Kidney (tissue), 14 donors: Measurements from ENCODE around the gene VPS35L. TPM values are rescaled to one million over a fixed set of nuclear protein-coding genes. Genes with fewer than 3 reads are reported as not detected.

Experiments
- DNase-seq, 5 donors: peaks; one replicate each; pipeline ENCODE4 v3.0.0-alpha.2; 2013 to 2020
- FAIRE-seq: peaks from 2 replicates; lab custom pipeline; 2012; peaks lifted over from hg19 to GRCh38; lab: Jason Lieb, UNC
- H3K27ac ChIP-seq, 2 donors: one replicate each; pipeline ENCODE4 v1.7.0; 2013; ENCODE audit warnings: low read depth in 2 of 2, low read length in 2 of 2, inconsistent platforms in 1 of 2
- H3K27me3 ChIP-seq: one replicate; pipeline ENCODE4 v1.7.1; 2013; ENCODE audit warnings: low read length, inconsistent platforms; ENCODE audit not compliant: control insufficient read depth, insufficient read depth
- H3K36me3 ChIP-seq, 3 donors: one replicate each; pipeline versions ENCODE4 v1.7.0 to v1.7.1; 2013; ENCODE audit warnings: low read length in 3 of 3, control low read depth in 1 of 3, inconsistent platforms in 1 of 3; ENCODE audit not compliant: insufficient read depth in 3 of 3, control insufficient read depth in 2 of 3
- H3K4me1 ChIP-seq, 3 donors: one replicate each; pipeline versions ENCODE4 v1.7.0 to v1.7.1; 2013; ENCODE audit warnings: low read length in 3 of 3, inconsistent platforms in 1 of 3, low read depth in 1 of 3; ENCODE audit not compliant: control insufficient read depth in 2 of 3, insufficient read depth in 2 of 3
- H3K4me3 ChIP-seq, 3 donors: one replicate each; pipeline versions ENCODE4 v1.7.0 to v1.8.1; 2013; ENCODE audit warnings: low read length in 3 of 3, control low read depth in 1 of 3, inconsistent platforms in 1 of 3
- H3K9ac ChIP-seq, 3 donors: one replicate each; pipeline versions ENCODE4 v1.7.0 to v1.7.1; 2013; ENCODE audit warnings: low read length in 3 of 3, control low read depth in 1 of 3, inconsistent platforms in 1 of 3
- H3K9me3 ChIP-seq, 3 donors: one replicate each; pipeline versions ENCODE4 v1.7.0 to v1.7.1; 2013; ENCODE audit warnings: low read length in 3 of 3, control low read depth in 1 of 3, inconsistent platforms in 1 of 3; ENCODE audit not compliant: control insufficient read depth in 2 of 3, insufficient read depth in 1 of 3
- intact Hi-C: fragments of 100-400 bp; cut with DNase I; formaldehyde crosslinking; loops from one replicate; pipeline ENCODE4 v1.11.1; 2022
- polyA plus RNA-seq: library from polyadenylated mRNA; stranded (reverse); fragments of 350-450 nt; fragmentation: Illumina TruSeq; extraction: RNeasy Lipid Tissue Mini Kit (QIAGEN cat#74804); gene quantifications from one replicate; pipeline ENCODE4 v1.2.3, GENCODE V29; 2014; ENCODE audit warnings: low read depth, low replicate concordance; ENCODE audit not compliant: insufficient read depth
- total RNA-seq: library from RNA; stranded (reverse); fragmentation: NEBNext Ultra II Directional; extraction: Animal tissue kit (Norgen Biotek cat#: 25700); gene quantifications from one replicate; pipeline ENCODE4 v1.2.1, GENCODE V29; 2021
- TF ChIP-seq, protein P1 (sequence below): IDR thresholded peaks from 3 replicates; pipeline ENCODE4 v1.5.1; 2012; ENCODE audit warnings: mild to moderate bottlenecking, moderate library complexity, borderline replicate concordance; ENCODE audit not compliant: insufficient read depth; ENCODE audit errors: extremely low read depth
- donor health status: control.
- donor health status: control.
- donor health status: control.
- donor health status: control.
- donor health status: control.
- donor health status: DM: yes; HTN: yes; CAD: no.
- donor health status: Normal renal cell carcinoma (clear cell type).

Gene VPS35L
- total and polyA plus RNA-seq, 2 donors from 2014 or later, result 42.4 to 63.5 TPM

DNA sequence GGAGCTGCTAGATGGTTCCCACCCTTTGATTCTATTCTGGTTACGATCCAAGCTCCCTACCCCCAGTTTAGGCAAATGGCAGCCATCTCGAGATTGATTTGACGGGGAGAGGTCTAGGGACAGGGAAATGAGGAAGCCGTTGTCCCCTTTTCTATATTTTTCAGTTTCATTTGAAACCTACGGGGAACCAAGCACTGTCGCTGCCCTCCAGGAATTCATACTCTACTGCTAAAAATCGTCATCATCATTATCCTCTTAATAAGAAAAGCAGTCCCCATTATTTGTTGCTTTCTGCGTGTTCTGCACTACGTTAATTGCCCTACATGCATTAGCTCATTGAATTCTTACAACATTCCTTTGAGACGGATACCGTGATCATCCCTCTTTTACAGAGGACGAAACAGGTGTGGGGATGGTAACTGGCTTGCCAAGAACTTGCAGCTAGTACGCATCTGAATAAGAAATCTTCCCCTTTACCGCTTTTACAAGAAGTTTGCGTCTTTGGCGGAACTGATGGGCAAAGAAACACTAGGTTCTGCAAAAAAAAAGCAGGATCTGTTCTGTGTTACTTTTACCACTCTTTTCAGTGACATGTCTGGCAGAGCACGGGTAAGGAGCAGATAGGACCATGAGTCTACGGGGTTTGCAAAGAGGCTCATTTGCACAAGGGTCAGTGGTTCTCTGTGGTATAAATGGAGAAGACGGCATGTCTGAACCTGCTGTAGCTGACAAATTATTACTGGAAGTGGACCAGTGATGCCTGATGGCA, 30.7 kb upstream of the VPS35L start:
- Histone ChIP-seq H3K9ac (peak overlapping the region; percentile 74 to 79 (median 77)), H3K36me3 (peaks cover 0 to 6% (median 0%) of the 10 kb centered on the region in 3 donors), H3K9me3 (no peaks in the 10 kb centered on the region), H3K4me3 (peak overlapping the region; percentile 87 to 90 (median 88)), H3K27ac (no peak overlapping the region), H3K4me1 (peaks cover 3 to 13% (median 8%) of the 10 kb centered on the region in 3 donors), H3K27me3 (no peaks in the 10 kb centered on the region)
- TF ChIP-seq, protein P1, sequence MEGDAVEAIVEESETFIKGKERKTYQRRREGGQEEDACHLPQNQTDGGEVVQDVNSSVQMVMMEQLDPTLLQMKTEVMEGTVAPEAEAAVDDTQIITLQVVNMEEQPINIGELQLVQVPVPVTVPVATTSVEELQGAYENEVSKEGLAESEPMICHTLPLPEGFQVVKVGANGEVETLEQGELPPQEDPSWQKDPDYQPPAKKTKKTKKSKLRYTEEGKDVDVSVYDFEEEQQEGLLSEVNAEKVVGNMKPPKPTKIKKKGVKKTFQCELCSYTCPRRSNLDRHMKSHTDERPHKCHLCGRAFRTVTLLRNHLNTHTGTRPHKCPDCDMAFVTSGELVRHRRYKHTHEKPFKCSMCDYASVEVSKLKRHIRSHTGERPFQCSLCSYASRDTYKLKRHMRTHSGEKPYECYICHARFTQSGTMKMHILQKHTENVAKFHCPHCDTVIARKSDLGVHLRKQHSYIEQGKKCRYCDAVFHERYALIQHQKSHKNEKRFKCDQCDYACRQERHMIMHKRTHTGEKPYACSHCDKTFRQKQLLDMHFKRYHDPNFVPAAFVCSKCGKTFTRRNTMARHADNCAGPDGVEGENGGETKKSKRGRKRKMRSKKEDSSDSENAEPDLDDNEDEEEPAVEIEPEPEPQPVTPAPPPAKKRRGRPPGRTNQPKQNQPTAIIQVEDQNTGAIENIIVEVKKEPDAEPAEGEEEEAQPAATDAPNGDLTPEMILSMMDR, result no peak
- no peak for FAIRE-seq
- peak in 3 of 5 donors; percentile 18 to 64 (median 61) for DNase-seq
- intact Hi-C loops, result no loop called here

GRCh38 chr16:19525385-19525723, 30.1 kb upstream of the VPS35L start:
- no peak for DNase-seq
- Histone ChIP-seq H3K27ac (no peak overlapping the region), H3K4me1 (peaks cover 0 to 12% (median 8%) of the 10 kb centered on the region in 3 donors), H3K27me3 (no peaks in the 10 kb centered on the region), H3K9me3 (no peaks in the 10 kb centered on the region), H3K4me3 (peak overlapping the region; percentile 87 to 90 (median 88)), H3K9ac (peak overlapping the region in 1 of 3 donors; percentile 77), H3K36me3 (peaks cover 0 to 6% (median 0%) of the 10 kb centered on the region in 3 donors)
- TF ChIP-seq, protein P1, result no peak
- intact Hi-C loops, result no loop called here
- no peak for FAIRE-seq

DNA sequence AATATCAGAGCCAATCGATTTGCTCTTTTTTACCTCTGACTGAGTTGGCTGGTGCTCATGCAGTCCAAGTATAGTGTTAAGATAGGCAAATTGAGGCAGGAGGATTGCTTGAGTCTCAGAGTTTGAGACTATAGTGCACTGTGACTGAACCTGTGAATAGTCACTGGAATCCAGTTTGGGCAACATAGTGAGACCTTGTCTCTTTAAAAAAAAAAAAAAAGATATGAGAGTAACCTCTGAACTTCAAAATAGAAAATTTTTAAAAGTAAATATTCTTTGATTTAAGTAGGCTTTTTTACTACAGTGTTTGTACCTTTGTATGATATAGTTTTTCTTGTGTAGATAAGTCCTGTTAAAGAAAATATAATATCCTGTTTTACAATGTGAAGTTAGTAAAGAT, 28.3 kb upstream of the VPS35L start:
- Histone ChIP-seq H3K9ac (no peak overlapping the region), H3K9me3 (no peaks in the 10 kb centered on the region), H3K4me1 (peaks cover 0 to 8% (median 6%) of the 10 kb centered on the region in 3 donors), H3K27me3 (no peaks in the 10 kb centered on the region), H3K27ac (no peak overlapping the region), H3K36me3 (peaks cover 0 to 6% (median 0%) of the 10 kb centered on the region in 3 donors), H3K4me3 (no peak overlapping the region)
- no peak for DNase-seq
- intact Hi-C loops, result no loop called here
- TF ChIP-seq, protein P1, result no peak
- no peak for FAIRE-seq
